Measurements from ENCODE around the gene LMO1. TPM values are rescaled to one million over a fixed set of nuclear protein-coding genes. Genes with fewer than 3 reads are reported as not detected.

LMO1 gene
- total RNA-seq, 1 experiment from 2014 or later: not detected

GRCh38 chr11:8310743-8311298 lies 47.1 kb upstream of the LMO1 start:
- no peaks in the 10 kb centered on the region for H3K9me2 ChIP-seq (ENCODE audit: insufficient read depth)
- DNase-seq: no peak
- intact Hi-C loops (cut with micrococcal nuclease; ENCODE audit: unreplicated experiment): no loop called here
- TF ChIP-seq, protein P1, sequence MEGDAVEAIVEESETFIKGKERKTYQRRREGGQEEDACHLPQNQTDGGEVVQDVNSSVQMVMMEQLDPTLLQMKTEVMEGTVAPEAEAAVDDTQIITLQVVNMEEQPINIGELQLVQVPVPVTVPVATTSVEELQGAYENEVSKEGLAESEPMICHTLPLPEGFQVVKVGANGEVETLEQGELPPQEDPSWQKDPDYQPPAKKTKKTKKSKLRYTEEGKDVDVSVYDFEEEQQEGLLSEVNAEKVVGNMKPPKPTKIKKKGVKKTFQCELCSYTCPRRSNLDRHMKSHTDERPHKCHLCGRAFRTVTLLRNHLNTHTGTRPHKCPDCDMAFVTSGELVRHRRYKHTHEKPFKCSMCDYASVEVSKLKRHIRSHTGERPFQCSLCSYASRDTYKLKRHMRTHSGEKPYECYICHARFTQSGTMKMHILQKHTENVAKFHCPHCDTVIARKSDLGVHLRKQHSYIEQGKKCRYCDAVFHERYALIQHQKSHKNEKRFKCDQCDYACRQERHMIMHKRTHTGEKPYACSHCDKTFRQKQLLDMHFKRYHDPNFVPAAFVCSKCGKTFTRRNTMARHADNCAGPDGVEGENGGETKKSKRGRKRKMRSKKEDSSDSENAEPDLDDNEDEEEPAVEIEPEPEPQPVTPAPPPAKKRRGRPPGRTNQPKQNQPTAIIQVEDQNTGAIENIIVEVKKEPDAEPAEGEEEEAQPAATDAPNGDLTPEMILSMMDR (conservative IDR thresholded peaks at IDR 0.05): no peak
- TF ChIP-seq EZH2 (IDR thresholded peaks at IDR 0.05; ENCODE audit: low read depth): no peak
- no peaks in the 10 kb centered on the region for H3K9me3 ChIP-seq (ENCODE audit: insufficient read depth, low read depth)
- H3K27me3 ChIP-seq (ENCODE audit: insufficient read depth, low read depth): no peaks in the 10 kb centered on the region
- H3K79me2 ChIP-seq (ENCODE audit: low read depth): no peaks in the 10 kb centered on the region
- ChIA-PET CTCF (no interaction called here), POLR2A (ENCODE audit: unreplicated experiment) (no interaction called here)
- H3K4me2 ChIP-seq: no peak overlapping the region
- no TSS peak for BruUV-seq (replicated peaks)
- H3K4me1 ChIP-seq (replicated peaks; ENCODE audit: insufficient read depth): no peaks in the 10 kb centered on the region
- no peak overlapping the region for H3K4me3 ChIP-seq
- H3K36me3 ChIP-seq (ENCODE audit: low read depth): no peaks in the 10 kb centered on the region
- no peak overlapping the region for H3K27ac ChIP-seq
- H2AFZ ChIP-seq: no peak overlapping the region
- H3F3A ChIP-seq (ENCODE audit: insufficient read depth, low read depth): no peaks in the 10 kb centered on the region
- no peaks in the 10 kb centered on the region for H4K20me1 ChIP-seq (ENCODE audit: insufficient read depth)

GRCh38 chr11:8309862-8310261 lies 46.2 kb upstream of the LMO1 start:
- intact Hi-C loops (cut with micrococcal nuclease; ENCODE audit: unreplicated experiment): no loop called here
- Histone ChIP-seq H3K4me2 (no peak overlapping the region), H3K4me1 (replicated peaks; ENCODE audit: insufficient read depth) (no peaks in the 10 kb centered on the region), H2AFZ (no peak overlapping the region), H3K36me3 (ENCODE audit: low read depth) (no peaks in the 10 kb centered on the region), H3K27ac (no peak overlapping the region), H4K20me1 (ENCODE audit: insufficient read depth) (no peaks in the 10 kb centered on the region), H3K9me3 (ENCODE audit: insufficient read depth, low read depth) (no peaks in the 10 kb centered on the region), H3F3A (ENCODE audit: insufficient read depth, low read depth) (no peaks in the 10 kb centered on the region), H3K4me3 (no peak overlapping the region), H3K9me2 (ENCODE audit: insufficient read depth) (no peaks in the 10 kb centered on the region), H3K27me3 (ENCODE audit: insufficient read depth, low read depth) (no peaks in the 10 kb centered on the region), H3K79me2 (ENCODE audit: low read depth) (no peaks in the 10 kb centered on the region)
- TF ChIP-seq, protein P1 (conservative IDR thresholded peaks at IDR 0.05): peak; percentile 39; the same call in 1 of the 2 replicates
- no peak for TF ChIP-seq EZH2 (IDR thresholded peaks at IDR 0.05; ENCODE audit: low read depth)
- ChIA-PET CTCF (no interaction called here), POLR2A (ENCODE audit: unreplicated experiment) (no interaction called here)
- DNase-seq: no peak
- no TSS peak for BruUV-seq (replicated peaks)

- Histone ChIP-seq H3K4me1 (replicated peaks; ENCODE audit: insufficient read depth) (no peaks in the 10 kb centered on the region), H3K4me3 (no peak overlapping the region), H3K4me2 (no peak overlapping the region), H3K36me3 (ENCODE audit: low read depth) (no peaks in the 10 kb centered on the region), H3K9me2 (ENCODE audit: insufficient read depth) (no peaks in the 10 kb centered on the region), H3K9me3 (ENCODE audit: insufficient read depth, low read depth) (no peaks in the 10 kb centered on the region), H3K27me3 (ENCODE audit: insufficient read depth, low read depth) (no peaks in the 10 kb centered on the region), H3K27ac (no peak overlapping the region), H2AFZ (no peak overlapping the region), H3K79me2 (ENCODE audit: low read depth) (no peaks in the 10 kb centered on the region), H4K20me1 (ENCODE audit: insufficient read depth) (no peaks in the 10 kb centered on the region), H3F3A (ENCODE audit: insufficient read depth, low read depth) (no peaks in the 10 kb centered on the region)
- POLR2A ChIA-PET (ENCODE audit: unreplicated experiment): no interaction called here
- BruUV-seq (replicated peaks): no TSS peak
- CTCF ChIA-PET: no interaction called here
- DNase-seq: no peak
- intact Hi-C loops (cut with micrococcal nuclease; ENCODE audit: unreplicated experiment): no loop called here
- TF ChIP-seq EZH2 (IDR thresholded peaks at IDR 0.05; ENCODE audit: low read depth): no peak
- TF ChIP-seq, protein P1 (conservative IDR thresholded peaks at IDR 0.05): no peak
Measured at GRCh38 chr11:8309311-8309710, 45.6 kb upstream of the LMO1 start.

Measured in PC-9 (cell line).